Keratinocyte (primary cell): ENCODE results near the gene RHPN2. TPM values are rescaled to one million over a fixed set of nuclear protein-coding genes. Genes with fewer than 3 reads are reported as not detected.

Source experiments
- DNase-seq: peaks from one replicate; pipeline ENCODE4 v3.0.0-alpha.2; 2011; ENCODE audit warnings: low read depth, missing footprints, low spot score
- FAIRE-seq: peaks from 2 replicates; lab custom pipeline; 2011; peaks lifted over from hg19 to GRCh38; lab: Jason Lieb, UNC
- H2AFZ ChIP-seq: 2 replicates; pipeline ENCODE4 v1.6.0; 2012; ENCODE audit warnings: low read length, control low read depth, inconsistent platforms; ENCODE audit not compliant: control insufficient read depth
- H3K27ac ChIP-seq: 2 replicates; pipeline ENCODE4 v1.5.1; 2011; ENCODE audit warnings: low read length; ENCODE audit not compliant: control insufficient read depth, insufficient read depth
- H3K27me3 ChIP-seq: 3 replicates; pipeline ENCODE4 v1.6.0; 2011; ENCODE audit warnings: low read length; ENCODE audit not compliant: control insufficient read depth, insufficient read depth; ENCODE audit errors: extremely low read depth
- H3K36me3 ChIP-seq, 2 experiments: 2 replicates in 1 of 2; 3 replicates in 1 of 2; pipeline ENCODE4 v1.5.1; 2011; ENCODE audit warnings: low read length in 2 of 2, mild to moderate bottlenecking in 1 of 2; ENCODE audit not compliant: control insufficient read depth in 2 of 2, insufficient read depth in 2 of 2; ENCODE audit errors: extremely low read depth in 1 of 2
- H3K4me1 ChIP-seq: 3 replicates; pipeline ENCODE4 v1.5.1; 2011; ENCODE audit warnings: low read length; ENCODE audit not compliant: control insufficient read depth, insufficient read depth; ENCODE audit errors: extremely low read depth
- H3K4me2 ChIP-seq: 3 replicates; pipeline ENCODE4 v1.6.0; 2011; ENCODE audit warnings: low read depth, low read length; ENCODE audit not compliant: control insufficient read depth, insufficient read depth; ENCODE audit errors: extremely low read depth
- H3K4me3 ChIP-seq, 3 experiments: fragments of 200-600 bp in 1 of 3; sonication (generic) in 1 of 3; 2 replicates in 2 of 3; 3 replicates in 1 of 3; pipeline ENCODE4 v1.5.1; 2011 to 2016; ENCODE audit warnings: low read length in 3 of 3, mild to moderate bottlenecking in 3 of 3, control low read depth in 2 of 3, inconsistent platforms in 1 of 3, low read depth in 1 of 3, mixed read lengths in 1 of 3, mixed run types in 1 of 3, moderate library complexity in 1 of 3; ENCODE audit not compliant: control insufficient read depth in 2 of 3, insufficient read depth in 2 of 3; ENCODE audit errors: extremely low read depth in 1 of 3
- H3K79me2 ChIP-seq: 2 replicates; pipeline ENCODE4 v1.6.0; 2012; ENCODE audit warnings: low read length; ENCODE audit not compliant: control insufficient read depth, insufficient read depth
- H3K9ac ChIP-seq: 3 replicates; pipeline ENCODE4 v1.6.0; 2011; ENCODE audit warnings: low read length; ENCODE audit not compliant: control insufficient read depth, insufficient read depth; ENCODE audit errors: extremely low read depth
- H3K9me1 ChIP-seq: 3 replicates; pipeline ENCODE4 v1.6.0; 2011; ENCODE audit warnings: low read length; ENCODE audit not compliant: control insufficient read depth, insufficient read depth; ENCODE audit errors: extremely low read depth
- H3K9me3 ChIP-seq: 2 replicates; pipeline ENCODE4 v1.5.1; 2012; ENCODE audit warnings: low read depth, low read length; ENCODE audit not compliant: control insufficient read depth
- H4K20me1 ChIP-seq: 3 replicates; pipeline ENCODE4 v1.6.0; 2011; ENCODE audit warnings: low read length; ENCODE audit not compliant: control insufficient read depth, insufficient read depth; ENCODE audit errors: extremely low read depth
- CTCF ChIP-seq, 3 experiments: IDR thresholded peaks in 1 of 3; conservative IDR thresholded peaks in 1 of 3; optimal IDR thresholded peaks in 1 of 3; 2 replicates in 2 of 3; 3 replicates in 1 of 3; pipeline versions ENCODE3 to v1.5.1; 2011; ENCODE audit warnings: low read length in 3 of 3, mild to moderate bottlenecking in 3 of 3, moderate library complexity in 2 of 3, control low read depth in 1 of 3, inconsistent platforms in 1 of 3; ENCODE audit not compliant: insufficient read depth in 2 of 3; ENCODE audit errors: extremely low read depth in 1 of 3
- EZH2 ChIP-seq: IDR thresholded peaks from one replicate; pipeline ENCODE4 v1.6.1; 2012; ENCODE audit warnings: inconsistent platforms, mild to moderate bottlenecking, low read length, moderate library complexity
- dilution Hi-C: fragments of 300-500 bp; cut with MboI; formaldehyde crosslinking; loops from one replicate; pipeline ENCODE4 v1.7.0; 2020; ENCODE audit warnings: low sequenced_read_pairs; ENCODE audit not compliant: extremely low pct_ligation_motif_present
- polyA plus RNA-seq, 5 experiments: library from polyadenylated mRNA; depleted of rRNA in 3 of 5; stranded (reverse) in 3 of 5; stranded (forward) in 1 of 5; unstranded in 1 of 5; fragments of >200 nt; gene quantifications; 1 replicate in 1 of 5; 2 replicates in 3 of 5; 3 replicates in 1 of 5; pipeline versions ENCODE4 v1.2.1 to v1.2.3, GENCODE V29; 2011 to 2012; ENCODE audit warnings: missing spikeins in 2 of 5, low read depth in 1 of 5, low replicate concordance in 1 of 5

The RHPN2 gene
- polyA plus RNA-seq, 1 donor (not counting 4 experiments of a cell fraction or from before 2014, with no cell fraction given): 6.6 TPM

DNA sequence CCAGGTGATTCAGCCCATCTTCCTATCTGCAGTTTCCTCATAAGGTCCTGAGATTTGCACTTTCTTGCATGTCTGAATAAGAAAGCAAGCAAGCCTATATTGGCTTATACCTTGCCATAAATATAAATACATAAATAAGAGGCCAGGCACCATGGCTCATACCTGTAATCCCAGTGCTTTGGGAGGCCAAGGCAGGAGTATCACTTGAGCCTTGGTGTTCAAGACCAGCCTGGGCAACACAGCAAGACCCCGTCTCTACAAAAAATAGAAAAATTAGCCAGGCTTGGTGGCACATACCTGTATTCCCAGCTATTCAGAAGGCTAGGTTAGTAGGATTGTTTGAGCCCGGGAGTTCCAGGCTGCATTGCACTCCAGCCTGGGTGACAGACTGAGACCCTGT is 10.8 kb upstream of the RHPN2 start:
- H3K27me3 ChIP-seq: no peaks in the 10 kb centered on the region
- H3K36me3 ChIP-seq: no peaks in the 10 kb centered on the region
- H3K9ac ChIP-seq: no peak overlapping the region
- FAIRE-seq: no peak
- no peaks in the 10 kb centered on the region for H3K9me3 ChIP-seq
- H3K4me1 ChIP-seq: peaks cover 15% of the 10 kb centered on the region
- no peaks in the 10 kb centered on the region for H3K79me2 ChIP-seq
- H3K4me2 ChIP-seq: no peak overlapping the region
- dilution Hi-C loops: no loop called here
- no peaks in the 10 kb centered on the region for H4K20me1 ChIP-seq
- TF ChIP-seq EZH2 (no peak), CTCF (optimal IDR thresholded peaks at IDR 0.05 in 1 of 3, IDR thresholded peaks at IDR 0.05 in 1 of 3, conservative IDR thresholded peaks at IDR 0.05 in 1 of 3; ENCODE audit: extremely low read depth in 1 of 3, insufficient read depth in 2 of 3, low read length in 3 of 3) (no peak)
- no peak for DNase-seq
- H2AFZ ChIP-seq: no peak overlapping the region
- H3K4me3 ChIP-seq: no peak overlapping the region
- H3K27ac ChIP-seq: no peak overlapping the region
- H3K9me1 ChIP-seq: no peaks in the 10 kb centered on the region

DNA sequence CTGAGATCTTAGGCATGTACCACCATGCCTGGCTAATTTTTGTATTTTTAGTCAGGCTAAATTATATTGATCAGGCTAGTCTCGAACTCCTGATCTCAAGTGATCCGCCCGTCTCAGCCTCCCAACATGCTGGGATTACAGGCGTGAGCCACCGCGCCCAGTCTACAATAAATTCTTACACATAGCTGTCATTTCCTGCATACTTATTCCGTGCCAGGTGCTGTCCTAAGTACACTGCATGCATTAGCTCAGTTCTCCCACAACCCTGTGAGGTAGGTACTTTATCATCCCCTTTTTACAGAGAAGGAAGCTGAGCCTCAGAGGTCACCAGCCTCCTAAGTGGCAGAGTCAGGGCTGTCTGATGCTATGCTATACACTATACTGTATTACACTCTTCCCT is 7.2 kb upstream of the RHPN2 start:
- TF ChIP-seq CTCF (optimal IDR thresholded peaks at IDR 0.05 in 1 of 3, IDR thresholded peaks at IDR 0.05 in 1 of 3, conservative IDR thresholded peaks at IDR 0.05 in 1 of 3; ENCODE audit: extremely low read depth in 1 of 3, insufficient read depth in 2 of 3, low read length in 3 of 3) (no peak), EZH2 (no peak)
- H3K36me3 ChIP-seq: no peaks in the 10 kb centered on the region
- H3K9ac ChIP-seq: no peak overlapping the region
- H3K4me3 ChIP-seq: no peak overlapping the region
- no peaks in the 10 kb centered on the region for H3K9me3 ChIP-seq
- H3K4me2 ChIP-seq: no peak overlapping the region
- DNase-seq: no peak
- H4K20me1 ChIP-seq: no peaks in the 10 kb centered on the region
- peak overlapping the region; percentile 8 for H3K27ac ChIP-seq
- H3K27me3 ChIP-seq: no peaks in the 10 kb centered on the region
- H3K79me2 ChIP-seq: no peaks in the 10 kb centered on the region
- H3K9me1 ChIP-seq: no peaks in the 10 kb centered on the region
- dilution Hi-C loops: no loop called here
- H3K4me1 ChIP-seq: peaks cover 3% of the 10 kb centered on the region
- FAIRE-seq: peak; percentile 73
- H2AFZ ChIP-seq: peak overlapping the region; percentile 6
